GM18526 (cell line): ENCODE measurements around the gene TECTA.
A peak's percentile ranks its signal among the peaks of the same experiment; 100 is the strongest.

Experiments used
- POLR2A ChIP-seq: IDR thresholded peaks from 3 replicates; pipeline ENCODE4 v1.6.1; 2011; ENCODE audit not compliant: insufficient read length; ENCODE audit errors: extremely low read depth

Gene TECTA

GRCh38 chr11:121225382-121225781 is 124.3 kb downstream of the TECTA start:
- no peak for TF ChIP-seq POLR2A

- TF ChIP-seq POLR2A: peak; percentile 52
Observed at GRCh38 chr11:121226415-121227263, 125.6 kb downstream of the TECTA start.

GRCh38 chr11:121228851-121229250 is 127.8 kb downstream of the TECTA start:
- TF ChIP-seq POLR2A: no peak

GRCh38 chr11:121229495-121230215 is 128.6 kb downstream of the TECTA start:
- TF ChIP-seq POLR2A: no peak

GRCh38 chr11:121231576-121232278 is 130.7 kb downstream of the TECTA start:
- no peak for TF ChIP-seq POLR2A

GRCh38 chr11:121235057-121235456 is 134.0 kb downstream of the TECTA start:
- no peak for TF ChIP-seq POLR2A

- TF ChIP-seq POLR2A: no peak
Observed at GRCh38 chr11:121236115-121237001, 135.3 kb downstream of the TECTA start.

GRCh38 chr11:121237686-121238658 is 136.9 kb downstream of the TECTA start:
- TF ChIP-seq POLR2A: no peak

GRCh38 chr11:121238956-121239355 is 137.9 kb downstream of the TECTA start:
- no peak for TF ChIP-seq POLR2A

- no peak for TF ChIP-seq POLR2A
Observed at GRCh38 chr11:121240650-121241303, 139.7 kb downstream of the TECTA start.
